Amniotic stem cell (primary cell): Measurements from ENCODE around the gene IFNL4.
"Not testable (repeated sequence)": the region's sequence is repeated elsewhere in the genome, so short reads cannot be mapped to it uniquely, and the experiment has no call there.

Source experiments
- DNase-seq: peaks from one replicate; lab custom pipeline; 2025; lab: John Stamatoyannopoulos, UW

IFNL4 gene

GRCh38 chr19:39254531-39255345, 6.1 kb upstream of the IFNL4 start:
- DNase-seq = no peak

- DNase-seq = no peak
Observed at GRCh38 chr19:39253374-39254149, 4.9 kb upstream of the IFNL4 start.

GRCh38 chr19:39252458-39252857, 3.8 kb upstream of the IFNL4 start:
- DNase-seq = no peak

GRCh38 chr19:39251846-39252245, 3.2 kb upstream of the IFNL4 start:
- no peak for DNase-seq

- DNase-seq = no peak
Observed at GRCh38 chr19:39251081-39251480, 2.4 kb upstream of the IFNL4 start.

- DNase-seq = no peak
Observed at GRCh38 chr19:39247701-39248664, 673 bp downstream of the IFNL4 start.

- DNase-seq = no peak
Observed at GRCh38 chr19:39246951-39247669, 1.5 kb downstream of the IFNL4 start.

GRCh38 chr19:39245166-39245565, 3.5 kb downstream of the IFNL4 start:
- DNase-seq = not testable (repeated sequence)

GRCh38 chr19:39244410-39245100, 4.1 kb downstream of the IFNL4 start, which contains the start of gene IFNL3:
Gene IFNL3, minus strand, starts transcription at chr19:39245006. Its CDS starts 39 bp downstream, at chr19:39244967.
- not testable (repeated sequence) for DNase-seq

GRCh38 chr19:39243741-39244140, 4.9 kb downstream of the IFNL4 start:
- DNase-seq = not testable (repeated sequence)

- DNase-seq = no peak
Observed at GRCh38 chr19:39240421-39240820, 8.2 kb downstream of the IFNL4 start.

GRCh38 chr19:39238944-39239343, 9.7 kb downstream of the IFNL4 start:
- DNase-seq = no peak

GRCh38 chr19:39238209-39238608, 10.4 kb downstream of the IFNL4 start:
- no peak for DNase-seq

- no peak for DNase-seq
Observed at GRCh38 chr19:39237200-39238184, 11.2 kb downstream of the IFNL4 start.

GRCh38 chr19:39236527-39236926, 12.1 kb downstream of the IFNL4 start:
- no peak for DNase-seq

GRCh38 chr19:39232708-39233107, 15.9 kb downstream of the IFNL4 start:
- no peak for DNase-seq

- no peak for DNase-seq
Observed at GRCh38 chr19:39230096-39230764, 18.4 kb downstream of the IFNL4 start.

GRCh38 chr19:39224910-39225309, 23.7 kb downstream of the IFNL4 start:
- DNase-seq = no peak
